H9 (cell line): ENCODE data around the gene RCAN2. TPM values are rescaled to one million over a fixed set of nuclear protein-coding genes. Genes with fewer than 3 reads are reported as not detected.

Experiments used
- DNase-seq: peaks from one replicate; pipeline ENCODE4 v3.0.0-alpha.2; 2017
- H2AFZ ChIP-seq: one replicate; pipeline ENCODE4 v1.6.1; 2013; ENCODE audit warnings: mild to moderate bottlenecking, low read length, control low read depth, moderate library complexity
- H2AK5ac ChIP-seq: 2 replicates; pipeline ENCODE4 v1.6.1; 2013; ENCODE audit warnings: low read length, control low read depth, mixed read lengths; ENCODE audit not compliant: insufficient read length
- H2BK120ac ChIP-seq: one replicate; pipeline ENCODE4 v1.6.1; 2013; ENCODE audit warnings: low read depth, mild to moderate bottlenecking, low read length, control low read depth, inconsistent platforms; ENCODE audit not compliant: poor library complexity, severe bottlenecking
- H2BK12ac ChIP-seq: 2 replicates; pipeline ENCODE4 v1.6.1; 2013; ENCODE audit warnings: low read length, control low read depth, mixed read lengths, low read depth; ENCODE audit not compliant: insufficient read length
- H2BK15ac ChIP-seq: 2 replicates; pipeline ENCODE4 v1.6.1; 2013; ENCODE audit warnings: low read depth, low read length, control low read depth
- H2BK20ac ChIP-seq: one replicate; pipeline ENCODE4 v1.6.1; 2013; ENCODE audit warnings: low read depth, mild to moderate bottlenecking, low read length, control low read depth, inconsistent platforms; ENCODE audit not compliant: poor library complexity, severe bottlenecking
- H2BK5ac ChIP-seq: 2 replicates; pipeline ENCODE4 v1.6.1; 2013; ENCODE audit warnings: low read length, control low read depth, mixed read lengths; ENCODE audit not compliant: insufficient read length
- H3K14ac ChIP-seq: 2 replicates; pipeline ENCODE4 v1.6.1; 2013; ENCODE audit warnings: low read length, control low read depth; ENCODE audit not compliant: insufficient read depth
- H3K18ac ChIP-seq: 2 replicates; pipeline ENCODE4 v1.6.1; 2013; ENCODE audit warnings: low read depth, mild to moderate bottlenecking, mixed read lengths, low read length, control low read depth; ENCODE audit not compliant: insufficient read length
- H3K23ac ChIP-seq: 2 replicates; pipeline ENCODE4 v1.6.1; 2013; ENCODE audit warnings: low read length, control low read depth, mixed read lengths, low read depth; ENCODE audit not compliant: insufficient read length
- H3K23me2 ChIP-seq: 2 replicates; pipeline ENCODE4 v1.6.1; 2013; ENCODE audit warnings: low read depth, mild to moderate bottlenecking, mixed read lengths, low read length, control low read depth; ENCODE audit not compliant: insufficient read length, poor library complexity, severe bottlenecking
- H3K27ac ChIP-seq: 2 replicates; pipeline ENCODE4 v1.5.1; 2013; ENCODE audit warnings: low read length, control low read depth, mixed read lengths, low read depth; ENCODE audit not compliant: insufficient read length
- H3K27me3 ChIP-seq: 2 replicates; pipeline ENCODE4 v1.6.1; 2013; ENCODE audit warnings: low read length, control low read depth, inconsistent platforms; ENCODE audit not compliant: insufficient read depth
- H3K4ac ChIP-seq: 2 replicates; pipeline ENCODE4 v1.6.1; 2013; ENCODE audit warnings: low read depth, mild to moderate bottlenecking, control low read depth, inconsistent platforms, low read length, moderate library complexity
- H3K4me1 ChIP-seq: 2 replicates; pipeline ENCODE4 v1.6.1; 2013; ENCODE audit warnings: low read length, control low read depth, inconsistent platforms; ENCODE audit not compliant: insufficient read depth
- H3K4me2 ChIP-seq: 2 replicates; pipeline ENCODE4 v1.6.1; 2013; ENCODE audit warnings: low read length, control low read depth, mixed read lengths; ENCODE audit not compliant: insufficient read length, insufficient read depth
- H3K56ac ChIP-seq: 2 replicates; pipeline ENCODE4 v1.6.1; 2013; ENCODE audit warnings: low read depth, mild to moderate bottlenecking, mixed read lengths, low read length, control low read depth; ENCODE audit not compliant: insufficient read length
- H3K79me1 ChIP-seq: 2 replicates; pipeline ENCODE4 v1.6.1; 2013; ENCODE audit warnings: low read depth, mild to moderate bottlenecking, moderate library complexity, low read length, control low read depth, inconsistent platforms; ENCODE audit not compliant: insufficient read depth, poor library complexity, severe bottlenecking
- H3K79me2 ChIP-seq: 2 replicates; pipeline ENCODE4 v1.6.1; 2013; ENCODE audit warnings: low read length, control low read depth, inconsistent platforms; ENCODE audit not compliant: insufficient read depth
- H3K9ac ChIP-seq: 2 replicates; pipeline ENCODE4 v1.6.1; 2013; ENCODE audit warnings: low read length, control low read depth, mixed read lengths; ENCODE audit not compliant: insufficient read length; ENCODE audit errors: extremely low read depth
- H3K9me3 ChIP-seq: one replicate; pipeline ENCODE4 v1.6.1; 2013; ENCODE audit warnings: low read depth, low read length, inconsistent platforms; ENCODE audit not compliant: control insufficient read depth
- H3T11ph ChIP-seq: one replicate; pipeline ENCODE4 v1.6.1; 2013; ENCODE audit warnings: mild to moderate bottlenecking, low read length, control low read depth, inconsistent platforms
- H4K20me1 ChIP-seq: one replicate; pipeline ENCODE4 v1.6.1; 2013; ENCODE audit not compliant: control insufficient read depth, insufficient read length, insufficient read depth
- H4K5ac ChIP-seq: 2 replicates; pipeline ENCODE4 v1.6.1; 2013; ENCODE audit warnings: low read depth, mild to moderate bottlenecking, mixed read lengths, low read length, control low read depth; ENCODE audit not compliant: insufficient read length
- H4K8ac ChIP-seq: replicated peaks from 2 replicates; pipeline ENCODE4 v1.6.1; 2013; ENCODE audit warnings: low read length, control low read depth, mixed read lengths, low read depth; ENCODE audit not compliant: insufficient read length
- H4K91ac ChIP-seq: 2 replicates; pipeline ENCODE4 v1.6.1; 2013; ENCODE audit warnings: low read depth, mild to moderate bottlenecking, moderate library complexity, mixed read lengths, low read length, control low read depth; ENCODE audit not compliant: insufficient read length
- H3K27ac Mint-ChIP-seq, 3 experiments: 2 replicates in 2 of 3; 3 replicates in 1 of 3; pipeline ENCODE4 v1.8.0; 2020 to 2021; ENCODE audit warnings: mixed read lengths in 3 of 3, mild to moderate bottlenecking in 1 of 3, moderate library complexity in 1 of 3
- H3K27me3 Mint-ChIP-seq: 2 replicates; pipeline ENCODE4 v1.8.0; 2021; ENCODE audit warnings: low read depth, mild to moderate bottlenecking, moderate library complexity, mixed read lengths
- H3K36me3 Mint-ChIP-seq, 3 experiments: 2 replicates in 2 of 3; 3 replicates in 1 of 3; pipeline ENCODE4 v1.8.0; 2020 to 2021; ENCODE audit warnings: low read depth in 3 of 3, mixed read lengths in 3 of 3; ENCODE audit not compliant: insufficient read depth in 1 of 3
- H3K4me1 Mint-ChIP-seq, 2 experiments: 2 replicates each; pipeline ENCODE4 v1.8.0; 2020; ENCODE audit warnings: mixed read lengths in 2 of 2
- H3K4me3 Mint-ChIP-seq, 2 experiments: 2 replicates in 1 of 2; 3 replicates in 1 of 2; pipeline ENCODE4 v1.8.0; 2020 to 2021; ENCODE audit warnings: mild to moderate bottlenecking in 2 of 2, mixed read lengths in 2 of 2, moderate library complexity in 1 of 2
- H3K9me3 Mint-ChIP-seq, 2 experiments: 2 replicates in 1 of 2; 3 replicates in 1 of 2; pipeline ENCODE4 v1.8.0; 2020; ENCODE audit warnings: mild to moderate bottlenecking in 2 of 2, mixed read lengths in 2 of 2, moderate library complexity in 1 of 2
- CTCF ChIP-seq: fragments of 200-600 bp; sonication (generic); conservative IDR thresholded peaks from 3 replicates; pipeline ENCODE4 v1.8.0; 2021; ENCODE audit warnings: antibody characterized with exemption, mild to moderate bottlenecking
- WGBS: extraction: QIAGEN DNeasy Blood & Tissue Kit; methylation state at CpG from one replicate; pipeline ENCODE4 v1.1.7; 2013; ENCODE audit warnings: missing lambda C conversion rate, low lambda C conversion rate, mixed read lengths; ENCODE audit not compliant: insufficient read length; ENCODE audit errors: extremely low coverage; 5-methylcytosine and 5-hydroxymethylcytosine counted together
- total RNA-seq: library from RNA; stranded (reverse); gene quantifications from 2 replicates; pipeline ENCODE4 v1.2.1, GENCODE V29; 2021

RCAN2 gene
- total RNA-seq, 1 experiment from 2014 or later: 3.0 TPM

DNA sequence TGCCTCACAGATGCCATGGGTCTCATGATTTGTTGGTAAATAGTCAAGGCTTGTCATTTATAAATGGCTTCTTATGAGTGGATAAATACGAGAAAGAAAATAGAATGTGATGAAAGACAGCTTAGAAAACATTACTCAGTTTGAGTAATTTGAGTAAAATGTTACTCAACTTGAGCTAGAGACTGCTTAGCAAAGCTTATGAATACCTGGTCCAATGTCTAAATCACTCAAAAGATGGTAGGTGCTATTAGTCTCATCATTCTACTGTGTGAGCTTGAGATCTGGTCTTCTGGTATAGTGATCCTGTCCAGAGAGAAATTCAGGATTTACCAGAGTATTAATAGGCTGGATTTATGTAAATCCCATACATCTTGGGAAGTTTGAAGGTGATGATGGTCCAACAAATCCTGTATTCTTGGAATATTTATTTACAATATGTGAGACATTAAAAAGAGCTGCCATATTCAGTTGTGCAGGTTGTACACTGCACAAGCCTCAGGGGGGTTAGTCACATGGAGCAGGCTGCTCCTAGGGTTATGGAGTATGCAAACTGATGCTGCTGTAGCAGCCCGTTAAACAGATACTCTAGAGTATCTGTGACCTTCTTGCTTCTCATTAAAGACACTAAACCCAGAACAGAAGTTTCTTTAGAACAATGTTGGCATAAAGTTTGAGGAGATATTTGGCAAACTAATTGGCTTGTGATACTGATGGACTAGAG is 112.9 kb downstream of the RCAN2 start:
- no peak overlapping the region for H2BK120ac ChIP-seq
- no peak overlapping the region for H3K9ac ChIP-seq
- H3K23ac ChIP-seq: no peak overlapping the region
- no peak overlapping the region for H3K56ac ChIP-seq
- H4K91ac ChIP-seq: no peak overlapping the region
- Mint-ChIP-seq H3K9me3 (no peaks in the 10 kb centered on the region), H3K4me3 (no peak overlapping the region), H3K27ac (no peak overlapping the region), H3K4me1 (peaks cover 9 to 10% of the 10 kb centered on the region in 2 experiments), H3K36me3 (no peaks in the 10 kb centered on the region), H3K27me3 (no peaks in the 10 kb centered on the region)
- H3K79me2 ChIP-seq: no peaks in the 10 kb centered on the region
- H2AK5ac ChIP-seq: no peak overlapping the region
- no peak overlapping the region for H3K4me2 ChIP-seq
- no peaks in the 10 kb centered on the region for H3K79me1 ChIP-seq
- H2BK12ac ChIP-seq: no peak overlapping the region
- no peak overlapping the region for H3K27ac ChIP-seq
- no peaks in the 10 kb centered on the region for H3K23me2 ChIP-seq
- H4K20me1 ChIP-seq: no peaks in the 10 kb centered on the region
- no peak overlapping the region for H2BK5ac ChIP-seq
- no peak overlapping the region for H3K18ac ChIP-seq
- no peak for DNase-seq
- no peaks in the 10 kb centered on the region for H3K9me3 ChIP-seq
- WGBS: no CpG with 5 or more reads among the region's 2 CpGs
- no peak overlapping the region for H4K5ac ChIP-seq
- no peak overlapping the region for H4K8ac ChIP-seq
- H3T11ph ChIP-seq: no peak overlapping the region
- H3K4ac ChIP-seq: no peak overlapping the region
- no peak overlapping the region for H2AFZ ChIP-seq
- H3K4me1 ChIP-seq: peaks cover 5% of the 10 kb centered on the region; the same call in 1 of the 2 replicates
- TF ChIP-seq CTCF: no peak
- no peaks in the 10 kb centered on the region for H3K27me3 ChIP-seq
- H2BK15ac ChIP-seq: no peak overlapping the region
- no peak overlapping the region for H2BK20ac ChIP-seq
- no peak overlapping the region for H3K14ac ChIP-seq
